NOMO-1 (cell line): ENCODE measurements around the gene GPX3.
A peak's percentile ranks its signal among the peaks of the same experiment; 100 is the strongest.

Source experiments
- DNase-seq, 2 experiments: peaks; one replicate each; lab custom pipeline; 2025; ENCODE audit not compliant: unreplicated experiment in 2 of 2; lab: John Stamatoyannopoulos, UW

Gene GPX3

GRCh38 chr5:151012862-151013261 lies 7.5 kb upstream of the GPX3 start:
- no peak for DNase-seq

- DNase-seq = no peak
Observed at GRCh38 chr5:151014680-151015343, 5.6 kb upstream of the GPX3 start.

GRCh38 chr5:151015974-151016587 lies 4.3 kb upstream of the GPX3 start:
- DNase-seq = no peak

GRCh38 chr5:151016700-151017099 lies 3.7 kb upstream of the GPX3 start:
- peak; percentile 90 to 94 for DNase-seq

GRCh38 chr5:151017897-151018296 lies 2.5 kb upstream of the GPX3 start:
- DNase-seq = no peak

- no peak for DNase-seq
Observed at GRCh38 chr5:151018846-151019245, 1.5 kb upstream of the GPX3 start.

- DNase-seq = no peak
Observed at GRCh38 chr5:151019331-151019730, 1.1 kb upstream of the GPX3 start.

GRCh38 chr5:151021746-151022145 lies 1.4 kb downstream of the GPX3 start:
- DNase-seq = no peak

GRCh38 chr5:151022511-151023018 lies 2.2 kb downstream of the GPX3 start:
- DNase-seq = no peak

- no peak for DNase-seq
Observed at GRCh38 chr5:151023047-151023615, 2.7 kb downstream of the GPX3 start.

- no peak for DNase-seq
Observed at GRCh38 chr5:151023651-151024050, 3.3 kb downstream of the GPX3 start.

- DNase-seq = no peak
Observed at GRCh38 chr5:151024440-151025249, 4.3 kb downstream of the GPX3 start.

GRCh38 chr5:151025250-151025606 lies 4.8 kb downstream of the GPX3 start:
- DNase-seq = no peak

- DNase-seq = no peak
Observed at GRCh38 chr5:151026088-151026487, 5.7 kb downstream of the GPX3 start.

- DNase-seq = no peak
Observed at GRCh38 chr5:151026679-151027078, 6.3 kb downstream of the GPX3 start.

- no peak for DNase-seq
Observed at GRCh38 chr5:151027961-151028479, 7.6 kb downstream of the GPX3 start.

- no peak for DNase-seq
Observed at GRCh38 chr5:151028717-151029116, 8.3 kb downstream of the GPX3 start.

GRCh38 chr5:151029179-151030055 lies 9.0 kb downstream of the GPX3 start:
- DNase-seq = no peak

GRCh38 chr5:151030056-151030336 lies 9.6 kb downstream of the GPX3 start:
- DNase-seq = no peak

GRCh38 chr5:151030379-151030778 lies 10.0 kb downstream of the GPX3 start:
- no peak for DNase-seq
